GM21529 (cell line): Measurements from ENCODE around the gene CD3G.
"Not testable (repeated sequence)": the region's sequence is repeated elsewhere in the genome, so short reads cannot be mapped to it uniquely, and the experiment has no call there.

Experiments
- ATAC-seq: cut with Tn5 transposase; IDR thresholded peaks from one replicate; pipeline ENCODE4 v1.9.1; 2021; ENCODE audit not compliant: unreplicated experiment

CD3G gene

DNA sequence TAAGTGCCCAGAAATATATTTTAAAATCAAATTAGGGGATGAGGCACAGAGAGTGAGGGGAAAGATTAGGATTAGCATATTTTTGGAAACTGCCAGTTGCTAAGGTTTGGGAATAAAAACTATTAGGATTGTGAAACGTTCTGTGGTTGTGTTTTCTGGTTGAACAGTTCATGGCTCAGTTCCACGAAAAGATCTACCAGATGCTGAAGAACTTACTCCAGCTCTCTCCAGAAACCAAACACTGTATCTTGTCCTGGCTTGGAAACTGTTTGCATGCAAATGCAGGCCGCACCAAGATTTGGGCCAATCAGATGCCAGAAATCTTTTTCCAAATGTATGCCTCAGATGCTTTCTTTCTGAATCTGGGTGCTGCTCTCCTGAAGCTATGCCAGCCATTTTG lies 30.6 kb downstream of the CD3G start:
- no peak for ATAC-seq

DNA sequence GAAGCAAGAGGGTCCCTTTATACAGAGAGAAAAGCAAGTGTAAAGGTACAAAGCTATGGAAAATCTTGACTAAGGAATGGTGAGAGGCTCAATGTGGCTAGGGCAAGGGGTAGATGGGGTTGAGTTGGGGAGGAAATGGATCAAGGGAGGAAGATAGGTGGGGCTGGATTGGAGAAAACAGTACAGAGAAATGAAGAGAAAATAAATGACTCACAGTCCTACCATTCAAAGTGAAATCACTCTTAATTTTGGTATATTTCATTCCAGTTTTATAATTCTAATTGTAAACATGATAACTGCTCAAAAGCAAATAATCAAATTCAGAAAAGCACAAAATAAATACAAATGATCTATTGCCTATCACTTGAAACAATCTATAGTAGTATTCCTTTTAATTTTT lies 31.8 kb downstream of the CD3G start:
- no peak for ATAC-seq

DNA sequence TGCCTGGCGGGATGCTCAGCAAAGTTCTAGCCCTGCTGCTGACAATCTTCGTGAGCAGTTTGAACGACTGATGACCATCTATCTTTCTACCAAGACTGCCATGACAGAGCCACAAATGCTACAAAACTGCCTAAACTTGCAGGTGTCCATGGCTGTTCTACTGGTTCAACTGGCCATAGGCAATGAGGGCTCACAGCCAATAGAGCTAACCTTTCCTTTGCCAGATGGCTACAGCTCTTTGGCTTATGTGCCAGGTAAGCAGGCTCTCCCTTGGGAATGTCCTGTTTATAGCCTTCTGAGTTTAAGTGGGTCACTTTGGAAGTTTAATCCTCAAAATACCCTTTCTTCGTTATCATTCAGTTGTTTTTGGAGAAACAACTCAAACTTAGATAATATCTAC lies 35.4 kb downstream of the CD3G start:
- ATAC-seq = no peak

DNA sequence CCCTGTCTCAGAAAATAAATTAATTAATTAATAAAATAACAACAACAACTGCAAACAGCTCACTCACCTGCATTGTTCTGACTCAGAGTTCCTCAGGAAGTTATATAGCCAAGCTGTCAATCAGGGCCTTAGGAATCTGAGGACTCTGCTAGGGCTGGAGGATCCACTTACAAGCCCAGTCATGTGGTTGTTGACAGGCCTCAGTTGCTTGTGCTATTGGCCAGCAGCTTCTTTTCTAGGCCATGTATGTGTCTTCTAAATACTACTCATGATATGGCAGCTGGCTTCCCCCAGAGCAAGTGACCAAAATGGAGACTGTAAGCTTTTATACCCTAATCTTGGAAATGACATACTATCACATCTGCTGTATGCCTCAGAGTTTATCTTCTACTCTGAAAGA lies 36.4 kb downstream of the CD3G start:
- no peak for ATAC-seq

DNA sequence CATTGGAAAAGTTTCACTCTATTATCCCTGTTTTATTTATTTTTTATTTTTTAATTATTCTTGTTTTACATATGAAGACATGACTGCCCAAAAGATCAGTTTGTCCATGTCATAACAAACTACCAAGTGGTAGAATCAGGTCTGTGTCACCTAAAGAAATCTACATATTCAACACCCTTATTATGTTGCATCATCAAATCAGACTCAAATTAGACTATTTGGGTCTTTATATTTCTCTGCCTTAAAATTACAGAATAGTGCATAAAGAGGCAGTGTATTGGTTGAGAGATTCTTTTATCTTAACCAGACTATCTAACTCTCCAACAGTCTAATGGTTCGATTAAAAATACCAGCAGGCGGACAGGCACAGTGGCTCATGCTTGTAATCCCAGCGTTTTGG lies 38.8 kb downstream of the CD3G start:
- ATAC-seq = no peak

DNA sequence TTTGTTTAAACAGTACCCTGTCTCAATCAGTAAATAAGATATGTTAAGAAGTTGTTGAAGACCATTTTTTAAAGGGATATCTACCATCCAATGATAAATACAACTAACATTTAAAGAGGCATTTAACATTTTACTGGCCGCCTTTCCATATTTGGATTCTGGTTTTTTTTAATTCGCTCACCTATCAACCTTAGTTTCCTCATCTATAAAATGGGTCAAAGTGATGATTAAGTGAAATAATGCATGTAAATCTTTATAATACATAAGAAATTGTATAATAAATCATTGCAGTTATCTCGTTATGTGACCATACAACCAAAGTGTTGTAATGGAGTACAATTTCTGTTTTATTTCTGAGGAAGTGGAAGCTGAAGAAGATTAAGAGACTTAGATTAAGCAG lies 39.5 kb downstream of the CD3G start:
- no peak for ATAC-seq

DNA sequence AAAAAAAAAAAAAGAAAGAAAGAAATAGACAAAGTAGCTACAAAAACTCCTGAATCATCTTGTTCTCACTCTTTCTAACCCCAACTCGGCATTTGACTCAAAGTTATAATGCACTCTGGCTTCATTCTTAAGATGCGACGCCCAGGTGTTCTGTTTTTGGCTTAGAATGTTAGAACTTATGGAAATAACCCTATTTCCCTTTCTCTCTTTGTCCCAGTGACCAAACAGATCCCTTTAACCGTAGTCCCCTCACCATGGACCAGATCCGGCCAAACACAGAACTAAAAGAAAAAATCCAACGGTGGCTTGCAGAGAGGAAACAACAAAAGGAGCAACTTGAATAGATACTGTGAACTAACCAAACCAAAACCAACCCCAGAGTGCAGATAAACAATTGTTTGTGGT lies 52.0 kb downstream of the CD3G start:
- ATAC-seq = no peak

DNA sequence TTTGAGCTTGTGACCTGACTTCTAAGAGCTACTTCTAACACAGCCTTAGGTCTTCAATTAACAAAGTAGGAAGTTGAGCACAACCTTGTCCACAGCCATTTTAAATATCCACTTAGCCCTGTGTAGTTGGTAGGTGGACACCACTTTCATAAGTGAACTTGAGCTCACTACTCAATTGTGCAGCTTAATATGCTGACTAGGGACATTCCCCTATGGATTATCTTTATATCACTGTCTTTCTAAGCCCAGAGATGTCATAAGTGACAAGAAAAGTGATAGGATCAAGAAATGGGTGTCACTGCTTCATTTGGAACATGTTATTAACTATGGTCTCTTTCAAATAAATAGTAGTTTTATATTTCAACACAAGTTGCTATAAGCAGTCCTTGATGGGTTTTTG lies 53.3 kb downstream of the CD3G start:
- ATAC-seq = no peak

DNA sequence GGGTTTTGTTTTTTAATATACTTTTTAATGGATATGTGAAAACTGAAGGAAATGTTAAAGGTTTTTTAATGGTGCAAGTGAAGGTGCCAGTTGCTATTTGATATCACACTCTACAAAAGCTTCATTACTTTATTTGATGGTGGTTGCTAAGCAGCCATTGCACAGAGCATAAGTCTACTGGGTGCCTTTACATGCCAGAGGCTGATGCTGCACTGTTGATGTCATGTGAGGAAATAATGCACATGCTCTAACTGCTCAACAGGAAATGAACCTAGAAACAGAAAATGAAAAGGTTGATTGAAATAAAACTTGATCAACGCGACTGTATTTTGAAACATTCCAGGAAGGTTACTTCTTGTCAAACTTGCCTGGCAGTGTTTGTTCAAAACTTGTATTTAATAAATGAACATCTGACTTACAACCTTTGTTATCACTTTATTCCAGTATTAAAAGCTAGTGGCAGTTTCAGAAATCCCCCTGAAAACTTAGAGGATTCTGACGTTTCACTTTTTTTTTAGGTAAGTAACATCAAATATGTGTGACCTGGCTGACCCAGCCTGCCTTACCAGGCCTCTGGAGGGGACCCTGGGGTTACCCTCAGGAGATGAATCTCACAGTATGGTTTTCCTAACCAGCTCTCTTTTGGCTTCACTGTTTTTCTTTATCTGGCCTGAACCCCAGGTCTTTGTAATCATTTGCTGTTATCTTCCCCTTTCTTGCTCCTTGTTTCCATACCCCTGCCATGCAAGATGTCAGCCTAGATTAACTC lies 54.8 kb downstream of the CD3G start:
- peak; percentile 59 for ATAC-seq

DNA sequence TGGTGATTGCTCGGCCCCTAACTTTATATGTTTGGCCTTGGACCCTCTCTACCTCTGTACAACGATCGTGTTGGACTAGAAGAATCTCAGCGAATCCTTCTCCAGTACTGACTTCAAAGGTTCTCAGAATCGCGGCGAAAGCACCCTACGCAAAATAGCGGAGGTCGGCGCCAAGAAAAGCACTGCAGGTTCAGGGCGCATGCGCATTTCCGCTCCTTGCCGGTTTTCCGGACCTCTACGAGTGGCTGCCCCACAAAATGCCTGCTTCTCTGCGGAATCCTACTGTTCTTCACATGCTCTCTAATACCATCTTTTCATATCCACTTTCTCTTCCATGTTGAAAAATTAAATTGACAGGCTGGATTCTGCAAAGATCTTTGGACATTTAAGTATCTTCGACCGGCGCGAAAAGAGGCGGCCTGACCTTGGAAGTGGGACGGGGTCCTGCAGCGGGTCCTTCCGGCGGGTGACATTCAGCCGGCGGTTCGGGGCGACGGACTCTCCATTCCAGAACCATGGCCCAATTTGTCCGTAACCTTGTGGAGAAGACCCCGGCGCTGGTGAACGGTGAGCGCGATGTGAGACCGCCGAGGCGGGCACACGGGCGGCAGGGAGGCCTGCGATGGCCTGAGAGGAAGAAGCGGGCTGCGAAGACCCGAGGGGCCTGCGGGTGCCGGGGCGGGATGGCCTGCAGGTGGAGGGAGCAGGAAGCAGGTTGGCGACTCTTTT lies 57.2 kb downstream of the CD3G start, which contains the start of gene ATP5MG:
Gene ATP5MG (plus strand): TSS at position 456 of the 729 bp plus-strand sequence. CDS start 60 bp downstream, at position 516.
- peak; percentile 53 for ATAC-seq

DNA sequence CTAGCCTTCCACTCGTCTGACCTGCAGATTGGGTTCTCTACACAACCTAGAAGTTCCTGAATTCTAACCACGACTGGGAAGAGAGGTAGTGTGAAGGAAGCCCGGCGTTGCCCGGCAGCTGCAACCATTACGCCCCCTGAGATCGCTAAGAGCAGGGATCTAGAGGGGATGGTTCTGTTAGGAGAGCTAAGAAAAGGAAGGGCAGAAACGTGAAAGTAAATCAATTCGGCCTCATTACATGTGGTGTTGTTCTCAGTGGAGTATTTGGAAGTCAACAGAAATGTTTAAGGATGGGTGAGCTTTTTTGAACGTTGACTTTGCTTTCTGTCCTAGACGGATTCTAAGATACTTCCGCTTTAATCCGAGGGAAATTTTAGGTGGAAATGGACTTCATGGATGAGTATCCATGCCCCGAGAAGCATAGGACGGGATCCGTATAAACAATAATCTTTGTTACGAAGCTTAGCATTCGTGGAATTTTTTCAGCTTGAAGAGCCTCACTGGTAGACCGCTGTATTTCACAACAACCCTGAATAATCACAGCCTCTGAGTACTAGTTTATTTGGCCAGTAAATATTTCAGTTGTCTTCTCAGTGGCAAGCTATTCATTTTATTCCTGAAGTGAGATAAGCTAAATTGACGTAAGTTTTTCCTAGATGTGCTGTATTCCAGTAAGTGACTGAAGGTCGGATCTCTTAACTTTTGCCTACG lies 57.9 kb downstream of the CD3G start:
- ATAC-seq = no peak

DNA sequence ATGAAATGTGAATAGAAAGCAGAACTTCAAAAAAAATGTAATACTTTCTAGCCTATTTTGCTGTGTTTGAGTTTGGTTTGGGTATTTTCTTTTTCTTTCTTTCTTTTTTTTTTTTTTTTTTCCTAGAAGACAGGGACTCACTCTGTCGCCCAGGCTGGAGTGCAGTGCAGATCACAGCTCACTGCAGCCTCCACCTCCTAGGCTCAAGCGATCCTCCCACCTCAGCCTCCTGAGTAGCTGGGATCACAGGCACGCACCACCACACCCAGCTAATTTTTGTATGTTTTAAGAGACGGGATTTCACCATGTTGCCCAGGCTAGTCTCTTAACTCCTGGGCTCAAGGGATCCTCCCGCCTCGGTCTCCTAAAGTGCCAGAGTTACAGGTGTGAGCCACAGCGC lies 58.5 kb downstream of the CD3G start:
- not testable (repeated sequence) for ATAC-seq
